Natural killer cell (primary cell): ENCODE results near the gene CACNA2D4. TPM values are rescaled to one million over a fixed set of nuclear protein-coding genes. Genes with fewer than 3 reads are reported as not detected.

Source experiments
- ATAC-seq, 3 donors: fragments of 150-1000 bp in 2 of 3; fragments of 200-7000 bp in 1 of 3; cut with Tn5 transposase; 1 replicate in 1 of 3; 2 replicates in 2 of 3; pipeline ENCODE4 v1.10.0; 2021; ENCODE audit warnings: mild to moderate bottlenecking in 2 of 3, moderate library complexity in 2 of 3
- DNase-seq, 2 donors: peaks; one replicate each; pipeline versions ENCODE4 v3.0.0 to v3.0.0-alpha.2; 2013 to 2021; ENCODE audit warnings: mixed read lengths in 1 of 2
- H3K27ac ChIP-seq: one replicate; pipeline ENCODE4 v1.5.1; 2013; ENCODE audit warnings: mild to moderate bottlenecking, low read length
- H3K27me3 ChIP-seq: one replicate; pipeline ENCODE4 v1.6.1; 2013; ENCODE audit warnings: low read length; ENCODE audit not compliant: control insufficient read depth, insufficient read depth
- H3K36me3 ChIP-seq: one replicate; pipeline ENCODE4 v1.6.1; 2013; ENCODE audit warnings: low read length; ENCODE audit not compliant: control insufficient read depth, insufficient read depth
- H3K4me1 ChIP-seq: one replicate; pipeline ENCODE4 v1.6.1; 2013; ENCODE audit warnings: low read length; ENCODE audit not compliant: control insufficient read depth, insufficient read depth
- H3K4me3 ChIP-seq: one replicate; pipeline ENCODE4 v1.5.1; 2013; ENCODE audit warnings: low read length
- H3K9me3 ChIP-seq: one replicate; pipeline ENCODE4 v1.6.1; 2013; ENCODE audit warnings: low read length; ENCODE audit not compliant: control insufficient read depth, insufficient read depth
- H3K27ac Mint-ChIP-seq, 2 donors: one replicate each; pipeline ENCODE4 v1.8.0; 2022; ENCODE audit warnings: mild to moderate bottlenecking in 2 of 2, mixed read lengths in 2 of 2, moderate library complexity in 1 of 2
- H3K27me3 Mint-ChIP-seq, 2 donors: one replicate each; pipeline ENCODE4 v1.8.0; 2022; ENCODE audit warnings: low read depth in 2 of 2, mixed read lengths in 2 of 2
- H3K36me3 Mint-ChIP-seq: one replicate; pipeline ENCODE4 v1.8.0; 2022; ENCODE audit warnings: mixed read lengths
- H3K4me1 Mint-ChIP-seq, 2 donors: one replicate each; pipeline ENCODE4 v1.8.0; 2022; ENCODE audit warnings: mixed read lengths in 2 of 2
- H3K4me3 Mint-ChIP-seq: one replicate; pipeline ENCODE4 v1.8.0; 2022; ENCODE audit warnings: mild to moderate bottlenecking, moderate library complexity, mixed read lengths
- H3K9me3 Mint-ChIP-seq, 2 donors: one replicate each; pipeline ENCODE4 v1.8.0; 2022; ENCODE audit warnings: mixed read lengths in 2 of 2
- WGBS: methylation state at CpG from one replicate; pipeline ENCODE4 v1.1.7; 2013; ENCODE audit warnings: missing lambda C conversion rate; ENCODE audit not compliant: insufficient coverage; 5-methylcytosine and 5-hydroxymethylcytosine counted together
- intact Hi-C: fragments of 100-400 bp; cut with micrococcal nuclease; formaldehyde crosslinking; loops from one replicate; pipeline ENCODE4 v1.14.2; 2022
- total RNA-seq, 4 donors: library from RNA; stranded (reverse); fragments of 120-200 nt in 1 of 4; gene quantifications; one replicate each; pipeline versions ENCODE4 v1.2.3 to v1.2.4, GENCODE V29; 2013 to 2022
- TF ChIP-seq, protein P1 (sequence below): fragments of 200-600 bp; IDR thresholded peaks from one replicate; pipeline ENCODE4 v1.8.0; 2022; ENCODE audit warnings: antibody characterized with exemption

Gene CACNA2D4
- total RNA-seq, 3 donors from 2014 or later (not counting 1 experiment from before 2014, with no cell fraction given), result 26.5 to 49.6 (median 34.9) TPM

DNA sequence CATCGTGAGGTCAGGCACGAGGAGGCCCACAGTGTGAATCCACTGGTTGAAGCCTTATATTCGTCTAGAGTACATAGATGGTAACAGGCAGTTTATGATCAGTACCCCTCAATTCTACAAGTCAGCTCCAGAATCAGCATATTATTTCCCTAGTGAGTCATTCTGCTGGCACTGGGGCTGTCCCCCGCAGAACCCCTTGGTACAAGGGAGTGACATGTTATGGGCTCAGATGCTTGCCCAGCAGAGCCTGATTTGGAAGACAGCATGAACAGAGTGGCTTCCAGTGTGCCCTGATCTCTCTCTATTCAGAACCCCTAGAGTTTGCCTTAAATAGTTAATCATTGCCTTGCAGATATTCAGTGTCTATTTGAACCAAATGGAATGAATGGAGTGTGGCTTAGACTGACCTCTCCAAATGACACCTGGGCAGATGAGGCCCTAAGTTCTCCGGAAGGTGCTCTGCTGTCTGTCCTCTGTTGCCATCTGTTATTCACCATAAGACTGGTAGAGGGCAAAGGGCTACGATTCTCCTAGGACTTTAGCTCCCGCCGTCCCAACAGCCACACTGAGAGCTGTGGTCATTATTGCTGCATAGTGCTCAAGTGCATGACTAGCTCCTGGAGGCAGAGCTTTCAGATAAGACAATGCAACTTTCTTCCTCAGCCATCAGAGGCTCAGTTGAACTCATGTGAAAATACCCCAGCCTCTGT lies 41.1 kb downstream of the CACNA2D4 start:
- H3K4me3 Mint-ChIP-seq, result no peak overlapping the region
- WGBS, result 88% methylated on average over 8 of the region's 8 CpGs
- H3K4me3 ChIP-seq, result no peak overlapping the region
- no peaks in the 10 kb centered on the region for H3K36me3 ChIP-seq
- TF ChIP-seq, protein P1, sequence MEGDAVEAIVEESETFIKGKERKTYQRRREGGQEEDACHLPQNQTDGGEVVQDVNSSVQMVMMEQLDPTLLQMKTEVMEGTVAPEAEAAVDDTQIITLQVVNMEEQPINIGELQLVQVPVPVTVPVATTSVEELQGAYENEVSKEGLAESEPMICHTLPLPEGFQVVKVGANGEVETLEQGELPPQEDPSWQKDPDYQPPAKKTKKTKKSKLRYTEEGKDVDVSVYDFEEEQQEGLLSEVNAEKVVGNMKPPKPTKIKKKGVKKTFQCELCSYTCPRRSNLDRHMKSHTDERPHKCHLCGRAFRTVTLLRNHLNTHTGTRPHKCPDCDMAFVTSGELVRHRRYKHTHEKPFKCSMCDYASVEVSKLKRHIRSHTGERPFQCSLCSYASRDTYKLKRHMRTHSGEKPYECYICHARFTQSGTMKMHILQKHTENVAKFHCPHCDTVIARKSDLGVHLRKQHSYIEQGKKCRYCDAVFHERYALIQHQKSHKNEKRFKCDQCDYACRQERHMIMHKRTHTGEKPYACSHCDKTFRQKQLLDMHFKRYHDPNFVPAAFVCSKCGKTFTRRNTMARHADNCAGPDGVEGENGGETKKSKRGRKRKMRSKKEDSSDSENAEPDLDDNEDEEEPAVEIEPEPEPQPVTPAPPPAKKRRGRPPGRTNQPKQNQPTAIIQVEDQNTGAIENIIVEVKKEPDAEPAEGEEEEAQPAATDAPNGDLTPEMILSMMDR, result no peak
- no peaks in the 10 kb centered on the region for H3K36me3 Mint-ChIP-seq
- H3K9me3 ChIP-seq, result no peaks in the 10 kb centered on the region
- H3K27me3 ChIP-seq, result no peaks in the 10 kb centered on the region
- H3K27me3 Mint-ChIP-seq, result peaks cover 0 to 7% of the 10 kb centered on the region in 2 donors
- DNase-seq, result no peak
- no peak overlapping the region for H3K27ac ChIP-seq
- no peaks in the 10 kb centered on the region for H3K4me1 Mint-ChIP-seq
- H3K4me1 ChIP-seq, result no peaks in the 10 kb centered on the region
- intact Hi-C loops, result no loop called here
- no peak overlapping the region for H3K27ac Mint-ChIP-seq
- H3K9me3 Mint-ChIP-seq, result no peaks in the 10 kb centered on the region
- ATAC-seq, result no peak

DNA sequence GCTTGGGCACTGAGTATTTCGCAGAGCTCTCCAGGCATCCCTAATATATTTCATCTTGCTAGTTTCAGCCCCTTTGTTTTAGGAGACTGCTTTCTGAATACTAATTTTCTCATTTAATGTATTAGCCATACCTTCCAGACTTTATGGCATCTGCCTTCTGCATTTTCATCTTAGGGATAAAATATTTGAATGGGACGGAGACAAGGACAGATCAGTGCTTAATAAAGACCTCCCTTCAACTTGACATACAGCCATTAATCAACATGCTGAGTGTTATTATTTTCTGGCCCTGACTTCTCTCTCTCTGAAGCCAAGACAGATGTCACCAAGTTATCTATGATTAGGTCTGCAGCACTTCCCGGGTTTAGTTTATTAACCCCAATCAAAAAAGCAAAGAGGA lies 42.4 kb downstream of the CACNA2D4 start:
- peaks cover 0 to 8% of the 10 kb centered on the region in 2 donors for H3K27me3 Mint-ChIP-seq
- WGBS, result 89% methylated on average over 2 of the region's 3 CpGs
- no peaks in the 10 kb centered on the region for H3K27me3 ChIP-seq
- H3K36me3 Mint-ChIP-seq, result no peaks in the 10 kb centered on the region
- DNase-seq (no peak), ATAC-seq (no peak)
- intact Hi-C loops, result no loop called here
- TF ChIP-seq, protein P1, result no peak
- H3K4me3 ChIP-seq, result no peak overlapping the region
- H3K27ac ChIP-seq, result no peak overlapping the region
- no peaks in the 10 kb centered on the region for H3K4me1 ChIP-seq
- no peak overlapping the region for H3K27ac Mint-ChIP-seq
- H3K4me3 Mint-ChIP-seq, result no peak overlapping the region
- H3K9me3 Mint-ChIP-seq, result peaks cover 0 to 4% of the 10 kb centered on the region in 2 donors
- no peaks in the 10 kb centered on the region for H3K36me3 ChIP-seq
- H3K4me1 Mint-ChIP-seq, result no peaks in the 10 kb centered on the region
- H3K9me3 ChIP-seq, result no peaks in the 10 kb centered on the region

DNA sequence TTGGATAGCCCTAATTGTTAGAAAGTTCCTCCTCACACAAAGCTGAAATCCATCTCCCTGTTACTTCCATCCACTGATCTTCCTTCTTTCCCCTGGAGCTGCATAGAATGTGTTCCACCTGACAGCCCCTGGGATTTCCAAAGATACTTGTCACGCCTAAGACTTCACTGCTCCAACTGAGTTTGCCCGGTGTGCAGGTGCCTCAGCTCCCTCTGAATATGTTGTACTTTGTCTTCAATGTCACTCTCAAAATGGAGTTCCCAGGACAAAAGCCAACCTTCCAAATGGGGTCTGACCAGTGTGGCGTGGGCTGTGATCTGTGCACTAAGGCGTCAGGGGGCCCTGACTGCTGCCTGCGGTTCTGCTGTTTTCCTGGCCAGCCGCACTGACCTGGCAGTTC lies 42.8 kb downstream of the CACNA2D4 start:
- intact Hi-C loops, result no loop called here

More for the DNA sequence above, 42.8 kb downstream of the CACNA2D4 start:
- peaks cover 0 to 5% of the 10 kb centered on the region in 2 donors for H3K9me3 Mint-ChIP-seq
- H3K27ac Mint-ChIP-seq, result no peak overlapping the region
- Histone ChIP-seq H3K27ac (no peak overlapping the region), H3K27me3 (no peaks in the 10 kb centered on the region), H3K4me3 (no peak overlapping the region), H3K36me3 (no peaks in the 10 kb centered on the region), H3K9me3 (no peaks in the 10 kb centered on the region), H3K4me1 (no peaks in the 10 kb centered on the region)
- H3K4me3 Mint-ChIP-seq, result no peak overlapping the region
- DNase-seq (no peak), ATAC-seq (no peak)
- TF ChIP-seq, protein P1, result no peak
- H3K27me3 Mint-ChIP-seq, result peaks cover 0 to 8% of the 10 kb centered on the region in 2 donors
- no peaks in the 10 kb centered on the region for H3K36me3 Mint-ChIP-seq
- H3K4me1 Mint-ChIP-seq, result no peaks in the 10 kb centered on the region
- 88% methylated on average over 6 of the region's 6 CpGs for WGBS
